WTC11 (cell line): ENCODE data around the gene TMEM117.

Source experiments
- CTCF ChIP-seq: fragments of 200-600 bp; IDR thresholded peaks from 2 replicates; pipeline ENCODE4 v1.8.0; 2022; ENCODE audit warnings: antibody characterized with exemption
- MAX ChIP-seq: sonication (generic); formaldehyde crosslinking; IDR thresholded peaks from 2 replicates; pipeline ENCODE4 v1.8.0; 2022; ENCODE audit warnings: mild to moderate bottlenecking, missing genetic modification reagents
- SMAD3 ChIP-seq: sonication (generic); formaldehyde crosslinking; IDR thresholded peaks from 2 replicates; pipeline ENCODE4 v1.8.0; 2022; ENCODE audit warnings: missing genetic modification reagents, mild to moderate bottlenecking, borderline replicate concordance

- TF ChIP-seq CTCF: no peak
- TF ChIP-seq SMAD3 (CRISPR knock-in tag): no peak
- no peak; the same call in 1 of the 2 replicates for TF ChIP-seq MAX (CRISPR knock-in tag)
Observed at GRCh38 chr12:43835656-43836474, at the start of gene TMEM117.
